ENCODE measurements around the gene LHX1.

The LHX1 gene

DNA sequence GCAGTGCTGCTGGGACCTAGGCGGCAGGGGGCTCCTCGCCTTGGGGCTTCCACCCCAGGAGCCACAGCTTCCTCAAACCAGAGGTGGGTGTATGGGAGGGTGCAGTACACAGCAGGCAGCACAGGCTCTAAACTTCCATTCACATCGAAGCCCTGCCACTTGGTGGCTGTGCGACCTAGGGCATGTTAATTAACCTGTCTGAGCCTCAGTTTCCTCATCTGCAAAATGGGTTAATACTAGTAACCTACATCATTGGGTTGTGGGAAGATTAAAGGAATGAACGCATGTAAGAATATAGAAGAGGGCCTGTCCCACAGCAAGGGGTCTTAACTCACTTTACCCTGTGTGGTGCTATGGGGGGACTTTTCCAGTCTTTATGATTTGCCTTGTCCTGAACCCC lies 26.8 kb upstream of the LHX1 start:
- TF ChIP-seq, protein P1, sequence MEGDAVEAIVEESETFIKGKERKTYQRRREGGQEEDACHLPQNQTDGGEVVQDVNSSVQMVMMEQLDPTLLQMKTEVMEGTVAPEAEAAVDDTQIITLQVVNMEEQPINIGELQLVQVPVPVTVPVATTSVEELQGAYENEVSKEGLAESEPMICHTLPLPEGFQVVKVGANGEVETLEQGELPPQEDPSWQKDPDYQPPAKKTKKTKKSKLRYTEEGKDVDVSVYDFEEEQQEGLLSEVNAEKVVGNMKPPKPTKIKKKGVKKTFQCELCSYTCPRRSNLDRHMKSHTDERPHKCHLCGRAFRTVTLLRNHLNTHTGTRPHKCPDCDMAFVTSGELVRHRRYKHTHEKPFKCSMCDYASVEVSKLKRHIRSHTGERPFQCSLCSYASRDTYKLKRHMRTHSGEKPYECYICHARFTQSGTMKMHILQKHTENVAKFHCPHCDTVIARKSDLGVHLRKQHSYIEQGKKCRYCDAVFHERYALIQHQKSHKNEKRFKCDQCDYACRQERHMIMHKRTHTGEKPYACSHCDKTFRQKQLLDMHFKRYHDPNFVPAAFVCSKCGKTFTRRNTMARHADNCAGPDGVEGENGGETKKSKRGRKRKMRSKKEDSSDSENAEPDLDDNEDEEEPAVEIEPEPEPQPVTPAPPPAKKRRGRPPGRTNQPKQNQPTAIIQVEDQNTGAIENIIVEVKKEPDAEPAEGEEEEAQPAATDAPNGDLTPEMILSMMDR (IDR thresholded peaks at IDR 0.05; ENCODE audit: low read depth, low read length): no peak
- in situ Hi-C loops (cut with HindIII; ENCODE audit: low sequenced_read_pairs): no loop called here
- H3K4me3 ChIP-seq (ENCODE audit: low read depth, low read length): no peak overlapping the region
- no peak for DNase-seq (ENCODE audit: low read depth, low spot score)

DNA sequence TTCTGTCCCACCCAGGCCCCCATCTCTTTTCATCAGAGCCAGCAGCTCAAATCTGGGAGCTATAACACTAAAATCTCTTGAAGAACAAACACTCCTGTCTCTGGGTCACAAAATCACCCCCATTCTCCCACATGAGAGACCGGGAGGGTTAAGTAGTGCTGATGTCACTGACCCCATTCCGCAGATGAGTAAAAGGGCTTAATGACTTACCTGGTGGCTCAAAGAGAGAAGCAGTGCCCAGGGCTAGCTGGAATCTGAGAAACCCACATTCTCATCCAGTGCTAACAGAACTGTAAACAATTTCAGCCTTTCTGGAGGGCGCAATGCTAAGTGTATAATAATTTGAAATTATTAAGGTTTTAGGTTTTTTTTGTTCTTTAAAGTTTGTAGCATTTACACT lies 26.3 kb upstream of the LHX1 start:
- in situ Hi-C loops (cut with HindIII; ENCODE audit: low sequenced_read_pairs): no loop called here
- TF ChIP-seq, protein P1 (IDR thresholded peaks at IDR 0.05; ENCODE audit: low read depth, low read length): no peak
- H3K4me3 ChIP-seq (ENCODE audit: low read depth, low read length): no peak overlapping the region
- no peak for DNase-seq (ENCODE audit: low read depth, low spot score)

DNA sequence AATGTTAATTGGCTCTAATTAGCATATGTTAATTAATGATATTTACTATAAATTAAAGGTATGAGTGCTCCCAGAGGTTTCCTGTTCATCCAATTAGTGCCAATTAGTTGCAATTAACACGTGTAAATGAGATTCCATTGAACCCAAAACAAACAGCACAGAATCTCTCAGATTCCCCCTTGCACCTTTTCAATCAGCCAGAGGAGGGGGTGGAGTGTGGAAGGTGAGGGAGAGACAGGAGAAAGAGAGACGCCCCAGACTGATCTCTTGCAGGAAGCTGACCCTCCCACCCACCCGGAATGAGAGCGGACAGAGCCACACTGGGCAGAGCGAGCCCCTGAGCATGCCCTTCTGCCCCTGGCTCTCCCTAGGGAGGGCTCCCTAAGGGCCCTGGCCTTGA lies 24.1 kb upstream of the LHX1 start:
- TF ChIP-seq, protein P1 (IDR thresholded peaks at IDR 0.05; ENCODE audit: low read depth, low read length): no peak
- in situ Hi-C loops (cut with HindIII; ENCODE audit: low sequenced_read_pairs): no loop called here
- DNase-seq (ENCODE audit: low read depth, low spot score): no peak
- H3K4me3 ChIP-seq (ENCODE audit: low read depth, low read length): no peak overlapping the region

DNA sequence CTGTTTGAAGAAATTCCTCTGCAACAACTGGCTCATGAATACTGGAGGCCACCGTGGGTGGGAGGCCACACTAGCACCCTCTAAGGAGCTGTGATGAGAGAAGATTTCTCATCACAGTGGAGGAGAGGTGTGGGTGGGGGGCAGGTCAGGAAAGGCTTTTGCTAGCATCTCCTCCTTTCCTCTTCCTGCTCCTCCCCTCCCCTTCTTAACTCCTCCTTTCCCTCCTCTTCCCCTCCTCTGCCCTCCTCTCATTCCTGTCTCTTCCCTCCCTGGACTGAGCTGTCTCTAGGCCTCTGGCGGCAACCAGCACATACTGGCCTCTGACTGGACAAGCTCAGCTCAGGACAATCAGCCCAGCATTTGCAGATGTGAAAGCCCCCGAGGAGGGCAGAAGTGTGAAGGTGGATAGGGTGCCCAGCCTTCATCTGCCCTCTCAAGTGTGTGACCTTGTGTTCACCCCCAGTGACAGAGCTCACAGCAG lies 19.0 kb upstream of the LHX1 start:
- no peak overlapping the region for H3K4me3 ChIP-seq (ENCODE audit: low read depth, low read length)
- in situ Hi-C loops (cut with HindIII; ENCODE audit: low sequenced_read_pairs): no loop called here
- DNase-seq (ENCODE audit: low read depth, low spot score): no peak
- TF ChIP-seq, protein P1 (IDR thresholded peaks at IDR 0.05; ENCODE audit: low read depth, low read length): no peak

DNA sequence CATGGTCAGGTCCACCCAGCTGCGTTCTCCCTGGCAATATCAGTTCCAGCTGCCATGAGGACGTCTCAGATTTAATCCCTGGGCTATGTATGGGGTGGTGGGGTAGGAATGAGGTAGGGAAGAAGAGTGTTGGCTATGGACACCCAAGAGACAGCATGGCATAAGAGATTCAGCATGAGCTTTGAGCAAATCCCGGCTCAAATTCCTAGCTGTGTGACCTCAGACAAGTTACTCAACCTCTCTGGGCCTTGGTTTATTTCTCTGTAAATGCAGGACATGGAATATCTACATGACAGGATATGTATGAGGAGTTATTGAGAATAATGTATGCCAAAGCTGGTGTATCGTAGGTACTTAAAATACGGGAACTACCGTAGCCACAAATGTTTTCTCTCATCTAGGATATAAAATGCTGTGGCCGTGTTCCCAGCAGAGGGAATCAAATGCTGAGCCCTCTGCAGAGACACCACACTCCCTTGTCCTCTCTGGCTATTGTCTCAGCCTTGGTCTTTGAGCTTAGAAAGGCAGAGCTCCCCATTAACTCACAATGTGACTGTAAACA lies 17.8 kb upstream of the LHX1 start:
- H3K4me3 ChIP-seq (ENCODE audit: low read depth, low read length): no peak overlapping the region
- TF ChIP-seq, protein P1 (IDR thresholded peaks at IDR 0.05; ENCODE audit: low read depth, low read length): no peak
- no peak for DNase-seq (ENCODE audit: low read depth, low spot score)
- in situ Hi-C loops (cut with HindIII; ENCODE audit: low sequenced_read_pairs): no loop called here

DNA sequence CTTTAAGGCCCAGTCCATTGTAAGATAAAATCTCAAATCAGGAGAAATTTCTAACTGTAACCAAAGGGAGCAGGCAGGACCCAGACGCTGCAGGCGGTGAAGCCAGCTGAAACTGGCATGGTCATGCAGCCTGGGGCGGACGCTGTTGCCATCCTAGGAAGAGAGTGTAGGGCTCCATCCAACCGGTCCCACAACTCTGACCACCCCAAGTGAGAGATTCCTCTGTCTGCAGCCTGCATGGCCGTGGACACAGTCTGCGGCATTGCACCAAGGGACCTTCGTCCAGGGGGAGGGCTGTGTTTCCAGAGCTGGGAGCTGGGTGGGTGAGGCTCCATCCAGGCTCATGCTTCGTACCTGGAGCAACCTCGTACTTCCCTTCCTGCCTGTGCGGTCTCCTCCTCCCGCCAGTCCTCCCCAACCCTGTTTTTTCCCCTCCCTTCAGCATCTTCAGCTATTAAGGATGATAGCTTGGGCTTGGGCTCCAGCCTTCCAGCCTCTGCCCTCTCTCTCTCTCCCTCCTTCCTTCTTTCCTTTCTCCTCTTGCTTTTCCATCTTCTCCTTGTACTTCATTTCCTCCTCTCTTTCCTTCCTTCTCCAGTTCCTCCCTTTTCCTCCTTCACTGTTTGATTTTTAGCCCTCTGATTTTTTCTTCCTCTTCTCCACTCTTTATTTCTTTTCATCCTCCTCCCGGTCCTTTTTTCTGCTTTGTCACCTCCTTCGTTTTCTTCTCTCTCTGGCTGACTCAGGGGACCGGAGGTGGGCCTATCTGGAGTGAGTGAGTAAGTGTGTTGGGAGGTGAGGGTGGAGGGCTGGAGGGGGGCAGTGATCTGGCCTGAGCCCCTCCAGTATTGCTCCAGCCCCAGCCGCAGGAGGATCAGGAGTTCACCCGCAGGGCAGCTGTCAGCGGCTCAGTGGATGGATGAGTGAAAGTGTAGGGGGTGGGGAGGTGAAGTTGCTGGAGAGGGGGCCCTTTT lies 17.0 kb upstream of the LHX1 start:
- no peak overlapping the region for H3K4me3 ChIP-seq (ENCODE audit: low read depth, low read length)
- in situ Hi-C loops (cut with HindIII; ENCODE audit: low sequenced_read_pairs): no loop called here
- DNase-seq (ENCODE audit: low read depth, low spot score): peak; percentile 39

More for the DNA sequence above, 17.0 kb upstream of the LHX1 start:
- TF ChIP-seq, protein P1 (IDR thresholded peaks at IDR 0.05; ENCODE audit: low read depth, low read length): no peak
